Prostate gland (tissue), 2 donors: ENCODE measurements around the gene COL25A1. TPM values are rescaled to one million over a fixed set of nuclear protein-coding genes. Genes with fewer than 3 reads are reported as not detected.

Experiments used
- DNase-seq: peaks from one replicate; pipeline ENCODE4 v3.0.0-alpha.2; 2019; ENCODE audit warnings: low spot score
- H3K27ac ChIP-seq, 2 donors: fragments of 200-600 bp; sonication (generic); 2 replicates each; pipeline ENCODE4 v1.5.1; 2017 to 2019
- H3K27me3 ChIP-seq: fragments of 200-600 bp; sonication (generic); replicated peaks from 2 replicates; pipeline ENCODE4 v1.5.1; 2019; ENCODE audit not compliant: insufficient read depth
- H3K36me3 ChIP-seq, 2 donors: fragments of 200-600 bp; sonication (generic); 1 replicate in 1 of 2; 2 replicates in 1 of 2; pipeline versions ENCODE4 v1.5.1 to v1.8.1; 2017 to 2019
- H3K4me1 ChIP-seq: fragments of 200-600 bp; sonication (generic); replicated peaks from 2 replicates; pipeline ENCODE4 v1.5.1; 2019
- H3K4me3 ChIP-seq, 2 donors: fragments of 200-600 bp; sonication (generic); 2 replicates each; pipeline ENCODE4 v1.5.1; 2017 to 2019
- H3K9me3 ChIP-seq: fragments of 200-600 bp; sonication (generic); 2 replicates; pipeline ENCODE4 v1.5.1; 2017
- POLR2A ChIP-seq: fragments of 450-650 bp; IDR thresholded peaks from one replicate; pipeline ENCODE4 v1.6.1; 2016; ENCODE audit warnings: antibody characterized with exemption, mild to moderate bottlenecking
- POLR2AphosphoS5 ChIP-seq: sonication (generic); formaldehyde crosslinking; IDR thresholded peaks from one replicate; pipeline ENCODE4 v1.6.1; 2017; ENCODE audit warnings: antibody characterized with exemption
- WGBS: methylation state at CpG from one replicate; pipeline ENCODE4 v1.1.5; 2018; 5-methylcytosine and 5-hydroxymethylcytosine counted together
- intact Hi-C: fragments of 100-400 bp; cut with DNase I; formaldehyde crosslinking; loops from one replicate; pipeline ENCODE4 v1.14.2; 2022
- total RNA-seq, 2 donors: library from RNA; depleted of rRNA; stranded (reverse); fragments of >200 nt; gene quantifications; one replicate each; pipeline ENCODE4 v1.1.0, GENCODE V29; 2016
- TF ChIP-seq, protein P1 (sequence below), 4 experiments: fragments of 200-600 bp in 2 of 4; fragments of 450-650 bp in 2 of 4; sonication (generic) in 2 of 4; IDR thresholded peaks; 1 replicate in 3 of 4; 2 replicates in 1 of 4; pipeline ENCODE4 v1.5.1; 2016 to 2019; ENCODE audit warnings: antibody characterized with exemption in 4 of 4, mild to moderate bottlenecking in 2 of 4, moderate library complexity in 2 of 4

The COL25A1 gene
- total RNA-seq, 2 donors from 2014 or later = 0.73 to 2.8 TPM

- TF ChIP-seq POLR2AphosphoS5 (no peak), POLR2A (no peak)
- TF ChIP-seq, protein P1, sequence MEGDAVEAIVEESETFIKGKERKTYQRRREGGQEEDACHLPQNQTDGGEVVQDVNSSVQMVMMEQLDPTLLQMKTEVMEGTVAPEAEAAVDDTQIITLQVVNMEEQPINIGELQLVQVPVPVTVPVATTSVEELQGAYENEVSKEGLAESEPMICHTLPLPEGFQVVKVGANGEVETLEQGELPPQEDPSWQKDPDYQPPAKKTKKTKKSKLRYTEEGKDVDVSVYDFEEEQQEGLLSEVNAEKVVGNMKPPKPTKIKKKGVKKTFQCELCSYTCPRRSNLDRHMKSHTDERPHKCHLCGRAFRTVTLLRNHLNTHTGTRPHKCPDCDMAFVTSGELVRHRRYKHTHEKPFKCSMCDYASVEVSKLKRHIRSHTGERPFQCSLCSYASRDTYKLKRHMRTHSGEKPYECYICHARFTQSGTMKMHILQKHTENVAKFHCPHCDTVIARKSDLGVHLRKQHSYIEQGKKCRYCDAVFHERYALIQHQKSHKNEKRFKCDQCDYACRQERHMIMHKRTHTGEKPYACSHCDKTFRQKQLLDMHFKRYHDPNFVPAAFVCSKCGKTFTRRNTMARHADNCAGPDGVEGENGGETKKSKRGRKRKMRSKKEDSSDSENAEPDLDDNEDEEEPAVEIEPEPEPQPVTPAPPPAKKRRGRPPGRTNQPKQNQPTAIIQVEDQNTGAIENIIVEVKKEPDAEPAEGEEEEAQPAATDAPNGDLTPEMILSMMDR (IDR thresholded peaks at IDR 0.05) = no peak
- no peak overlapping the region for H3K27ac ChIP-seq
- intact Hi-C loops = no loop called here
- no peaks in the 10 kb centered on the region for H3K36me3 ChIP-seq
- H3K4me3 ChIP-seq = no peak overlapping the region
- H3K9me3 ChIP-seq = no peaks in the 10 kb centered on the region
- WGBS = 98% methylated on average over 2 of the region's 2 CpGs
- no peaks in the 10 kb centered on the region for H3K27me3 ChIP-seq
- no peaks in the 10 kb centered on the region for H3K4me1 ChIP-seq
- DNase-seq = no peak
Measured at GRCh38 chr4:108946237-108946636, 356.2 kb downstream of the COL25A1 start.

- WGBS = 59% methylated on average over 4 of the region's 4 CpGs
- TF ChIP-seq POLR2AphosphoS5 = no peak
- TF ChIP-seq, protein P1 (IDR thresholded peaks at IDR 0.05) = no peak
- TF ChIP-seq POLR2A = no peak
- no peaks in the 10 kb centered on the region for H3K4me1 ChIP-seq
- intact Hi-C loops = no loop called here
- no peaks in the 10 kb centered on the region for H3K36me3 ChIP-seq
- no peaks in the 10 kb centered on the region for H3K9me3 ChIP-seq
- H3K27me3 ChIP-seq = no peaks in the 10 kb centered on the region
- DNase-seq = no peak
- H3K27ac ChIP-seq = no peak overlapping the region
- H3K4me3 ChIP-seq = no peak overlapping the region
Measured at GRCh38 chr4:108943976-108944591, 358.4 kb downstream of the COL25A1 start.

- H3K27ac ChIP-seq = no peak overlapping the region
- no peak for DNase-seq
- no peaks in the 10 kb centered on the region for H3K9me3 ChIP-seq
- H3K36me3 ChIP-seq = no peaks in the 10 kb centered on the region
- intact Hi-C loops = no loop called here
- TF ChIP-seq, protein P1 (IDR thresholded peaks at IDR 0.05) = no peak
- TF ChIP-seq POLR2AphosphoS5 = no peak
- no peak for TF ChIP-seq POLR2A
- 81% methylated on average over 3 of the region's 3 CpGs for WGBS
- no peak overlapping the region for H3K4me3 ChIP-seq
- H3K4me1 ChIP-seq = no peaks in the 10 kb centered on the region
- H3K27me3 ChIP-seq = no peaks in the 10 kb centered on the region
Measured at GRCh38 chr4:108943371-108943770, 359.1 kb downstream of the COL25A1 start.

- Histone ChIP-seq H3K27ac (no peak overlapping the region), H3K4me1 (no peaks in the 10 kb centered on the region), H3K4me3 (no peak overlapping the region), H3K9me3 (no peaks in the 10 kb centered on the region), H3K27me3 (no peaks in the 10 kb centered on the region), H3K36me3 (no peaks in the 10 kb centered on the region)
- WGBS = 89% methylated on average over 7 of the region's 7 CpGs
- intact Hi-C loops = no loop called here
- TF ChIP-seq POLR2AphosphoS5 = no peak
- TF ChIP-seq, protein P1 (IDR thresholded peaks at IDR 0.05) = no peak
- no peak for TF ChIP-seq POLR2A
- no peak for DNase-seq
Measured at GRCh38 chr4:108941904-108942430, 360.5 kb downstream of the COL25A1 start.

- Histone ChIP-seq H3K27ac (no peak overlapping the region), H3K4me1 (no peaks in the 10 kb centered on the region), H3K27me3 (no peaks in the 10 kb centered on the region), H3K9me3 (no peaks in the 10 kb centered on the region), H3K36me3 (no peaks in the 10 kb centered on the region), H3K4me3 (no peak overlapping the region)
- TF ChIP-seq POLR2A (no peak), POLR2AphosphoS5 (no peak)
- TF ChIP-seq, protein P1 (IDR thresholded peaks at IDR 0.05) = no peak
- 41% methylated on average over 1 of the region's 1 CpG for WGBS
- intact Hi-C loops = no loop called here
- no peak for DNase-seq
Measured at GRCh38 chr4:108940634-108941033, 361.8 kb downstream of the COL25A1 start.
